ENCODE measurements around the gene SEMA4D.

DNA sequence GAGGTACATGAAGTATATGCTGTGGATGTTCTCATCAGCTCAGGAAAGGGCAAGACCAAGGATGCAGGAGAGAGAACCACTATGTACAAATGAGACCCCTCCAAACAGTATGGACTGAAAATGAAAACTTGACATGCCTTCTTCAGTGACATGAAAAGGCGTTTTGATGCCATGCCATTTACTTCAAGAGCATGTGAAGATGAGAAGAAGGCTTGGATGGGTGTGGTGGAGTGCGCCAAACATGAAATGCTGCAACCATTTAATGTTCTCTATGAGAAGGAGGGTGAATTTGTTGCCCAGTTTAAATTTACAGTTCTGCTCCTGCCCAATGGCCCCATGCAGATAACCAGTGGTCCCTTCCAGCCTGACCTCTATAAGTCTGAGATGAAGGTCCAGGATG is 47.7 kb downstream of the SEMA4D start:
- TF ChIP-seq, protein P1, sequence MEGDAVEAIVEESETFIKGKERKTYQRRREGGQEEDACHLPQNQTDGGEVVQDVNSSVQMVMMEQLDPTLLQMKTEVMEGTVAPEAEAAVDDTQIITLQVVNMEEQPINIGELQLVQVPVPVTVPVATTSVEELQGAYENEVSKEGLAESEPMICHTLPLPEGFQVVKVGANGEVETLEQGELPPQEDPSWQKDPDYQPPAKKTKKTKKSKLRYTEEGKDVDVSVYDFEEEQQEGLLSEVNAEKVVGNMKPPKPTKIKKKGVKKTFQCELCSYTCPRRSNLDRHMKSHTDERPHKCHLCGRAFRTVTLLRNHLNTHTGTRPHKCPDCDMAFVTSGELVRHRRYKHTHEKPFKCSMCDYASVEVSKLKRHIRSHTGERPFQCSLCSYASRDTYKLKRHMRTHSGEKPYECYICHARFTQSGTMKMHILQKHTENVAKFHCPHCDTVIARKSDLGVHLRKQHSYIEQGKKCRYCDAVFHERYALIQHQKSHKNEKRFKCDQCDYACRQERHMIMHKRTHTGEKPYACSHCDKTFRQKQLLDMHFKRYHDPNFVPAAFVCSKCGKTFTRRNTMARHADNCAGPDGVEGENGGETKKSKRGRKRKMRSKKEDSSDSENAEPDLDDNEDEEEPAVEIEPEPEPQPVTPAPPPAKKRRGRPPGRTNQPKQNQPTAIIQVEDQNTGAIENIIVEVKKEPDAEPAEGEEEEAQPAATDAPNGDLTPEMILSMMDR (IDR thresholded peaks at IDR 0.05; ENCODE audit: poor library complexity, severe bottlenecking) = no peak
- TF ChIP-seq TAF1 (IDR thresholded peaks at IDR 0.05; ENCODE audit: low read depth) (no peak), POLR2AphosphoS5 (IDR thresholded peaks at IDR 0.05) (no peak), SMC3 (conservative IDR thresholded peaks at IDR 0.05; ENCODE audit: poor library complexity) (no peak), EZH2 (IDR thresholded peaks at IDR 0.05; ENCODE audit: borderline replicate concordance, insufficient read depth, low read length, poor library complexity, severe bottlenecking) (no peak)
- TF ChIP-seq, protein P2, sequence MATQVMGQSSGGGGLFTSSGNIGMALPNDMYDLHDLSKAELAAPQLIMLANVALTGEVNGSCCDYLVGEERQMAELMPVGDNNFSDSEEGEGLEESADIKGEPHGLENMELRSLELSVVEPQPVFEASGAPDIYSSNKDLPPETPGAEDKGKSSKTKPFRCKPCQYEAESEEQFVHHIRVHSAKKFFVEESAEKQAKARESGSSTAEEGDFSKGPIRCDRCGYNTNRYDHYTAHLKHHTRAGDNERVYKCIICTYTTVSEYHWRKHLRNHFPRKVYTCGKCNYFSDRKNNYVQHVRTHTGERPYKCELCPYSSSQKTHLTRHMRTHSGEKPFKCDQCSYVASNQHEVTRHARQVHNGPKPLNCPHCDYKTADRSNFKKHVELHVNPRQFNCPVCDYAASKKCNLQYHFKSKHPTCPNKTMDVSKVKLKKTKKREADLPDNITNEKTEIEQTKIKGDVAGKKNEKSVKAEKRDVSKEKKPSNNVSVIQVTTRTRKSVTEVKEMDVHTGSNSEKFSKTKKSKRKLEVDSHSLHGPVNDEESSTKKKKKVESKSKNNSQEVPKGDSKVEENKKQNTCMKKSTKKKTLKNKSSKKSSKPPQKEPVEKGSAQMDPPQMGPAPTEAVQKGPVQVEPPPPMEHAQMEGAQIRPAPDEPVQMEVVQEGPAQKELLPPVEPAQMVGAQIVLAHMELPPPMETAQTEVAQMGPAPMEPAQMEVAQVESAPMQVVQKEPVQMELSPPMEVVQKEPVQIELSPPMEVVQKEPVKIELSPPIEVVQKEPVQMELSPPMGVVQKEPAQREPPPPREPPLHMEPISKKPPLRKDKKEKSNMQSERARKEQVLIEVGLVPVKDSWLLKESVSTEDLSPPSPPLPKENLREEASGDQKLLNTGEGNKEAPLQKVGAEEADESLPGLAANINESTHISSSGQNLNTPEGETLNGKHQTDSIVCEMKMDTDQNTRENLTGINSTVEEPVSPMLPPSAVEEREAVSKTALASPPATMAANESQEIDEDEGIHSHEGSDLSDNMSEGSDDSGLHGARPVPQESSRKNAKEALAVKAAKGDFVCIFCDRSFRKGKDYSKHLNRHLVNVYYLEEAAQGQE (IDR thresholded peaks at IDR 0.05; ENCODE audit: borderline replicate concordance) = no peak
